GM06990 (cell line): ENCODE measurements around the gene MRPL9.

Source experiments
- DNase-seq: peaks from one replicate; pipeline ENCODE4 v3.0.0-alpha.2; 2011; ENCODE audit not compliant: insufficient read length; ENCODE audit errors: extremely low read depth
- H3K27me3 ChIP-seq: replicated peaks from 2 replicates; pipeline ENCODE4 v1.6.0; 2011; ENCODE audit warnings: low read length; ENCODE audit not compliant: control insufficient read depth, insufficient read depth
- H3K36me3 ChIP-seq: 2 replicates; pipeline ENCODE4 v1.5.1; 2011; ENCODE audit warnings: low read length; ENCODE audit not compliant: control insufficient read depth, insufficient read depth
- H3K4me3 ChIP-seq: replicated peaks from 2 replicates; pipeline ENCODE4 v1.5.1; 2011; ENCODE audit warnings: low read depth, mild to moderate bottlenecking, control low read depth, low read length
- CTCF ChIP-seq: IDR thresholded peaks from 2 replicates; pipeline ENCODE4 v1.5.1; 2011; ENCODE audit warnings: low read length, control low read depth, mild to moderate bottlenecking, inconsistent platforms; ENCODE audit not compliant: insufficient read depth, poor library complexity, severe bottlenecking

Gene MRPL9

GRCh38 chr1:151728151-151729054 lies 34.9 kb downstream of the MRPL9 start:
- no peak for DNase-seq
- H3K36me3 ChIP-seq = no peaks in the 10 kb centered on the region
- H3K27me3 ChIP-seq = no peaks in the 10 kb centered on the region; the same call in 1 of the 2 replicates
- TF ChIP-seq CTCF = no peak
- H3K4me3 ChIP-seq = no peak overlapping the region

GRCh38 chr1:151723726-151724370 lies 39.4 kb downstream of the MRPL9 start:
- Histone ChIP-seq H3K36me3 (no peaks in the 10 kb centered on the region), H3K27me3 (no peaks in the 10 kb centered on the region), H3K4me3 (no peak overlapping the region)
- DNase-seq = no peak
- no peak for TF ChIP-seq CTCF

GRCh38 chr1:151721788-151722510 lies 41.3 kb downstream of the MRPL9 start:
- TF ChIP-seq CTCF = no peak
- no peaks in the 10 kb centered on the region; the same call in none of the 2 replicates for H3K27me3 ChIP-seq
- H3K4me3 ChIP-seq = peak overlapping the region; percentile 47
- no peaks in the 10 kb centered on the region for H3K36me3 ChIP-seq
- no peak for DNase-seq

- peak within 1 kb of the TSS; percentile 47 for H3K4me3 ChIP-seq
- DNase-seq = peak; percentile 59
- no peaks in the 10 kb centered on the region; the same call in none of the 2 replicates for H3K27me3 ChIP-seq
- TF ChIP-seq CTCF = no peak
- no peaks in the 10 kb centered on the region for H3K36me3 ChIP-seq
Measured at GRCh38 chr1:151720974-151721787, 42.1 kb downstream of the MRPL9 start, which contains the start of gene RIIAD1. Gene RIIAD1 (plus strand): TSS chr1:151721522. CDS start chr1:151721537, 15 bp downstream.

- H3K27me3 ChIP-seq = no peaks in the 10 kb centered on the region; the same call in none of the 2 replicates
- DNase-seq = no peak
- H3K36me3 ChIP-seq = no peaks in the 10 kb centered on the region
- H3K4me3 ChIP-seq = peak overlapping the region; percentile 47
- no peak for TF ChIP-seq CTCF
Measured at GRCh38 chr1:151720554-151720953, 42.7 kb downstream of the MRPL9 start.
